ENCODE data around the gene MTA1.

Gene MTA1

GRCh38 chr14:105418269-105419194 lies 1.1 kb upstream of the MTA1 start:
- Histone ChIP-seq H3K4me1 (ENCODE audit: control insufficient read depth in 1 of 2, insufficient read depth in 1 of 2, low read depth in 1 of 2, low read length in 1 of 2) (peaks cover 14 to 32% of the 10 kb centered on the region in 2 experiments), H3K27ac (no peak overlapping the region), H3K9me3 (no peaks in the 10 kb centered on the region), H3K4me3 (ENCODE audit: low read depth in 1 of 2, low read length in 1 of 2) (peak overlapping the region in 1 of 2 experiments; percentile 54), H3K36me3 (no peaks in the 10 kb centered on the region), H3K27me3 (peaks cover 56% of the 10 kb centered on the region)
- TF ChIP-seq CTCF (IDR thresholded peaks at IDR 0.05), result no peak

GRCh38 chr14:105420101-105420973 lies 710 bp downstream of the MTA1 start:
- Histone ChIP-seq H3K9me3 (no peaks in the 10 kb centered on the region), H3K27me3 (peaks cover 38% of the 10 kb centered on the region), H3K27ac (no peak overlapping the region), H3K4me3 (ENCODE audit: low read depth in 1 of 2, low read length in 1 of 2) (peak overlapping the region; percentile 23 to 30), H3K4me1 (ENCODE audit: control insufficient read depth in 1 of 2, insufficient read depth in 1 of 2, low read depth in 1 of 2, low read length in 1 of 2) (peaks cover 8 to 23% of the 10 kb centered on the region in 2 experiments), H3K36me3 (no peaks in the 10 kb centered on the region)
- TF ChIP-seq CTCF (IDR thresholded peaks at IDR 0.05), result no peak

GRCh38 chr14:105420974-105421674 lies 1.5 kb downstream of the MTA1 start:
- H3K4me3 ChIP-seq (ENCODE audit: low read depth in 1 of 2, low read length in 1 of 2), result peak overlapping the region in 1 of 2 experiments; percentile 30
- no peak overlapping the region for H3K27ac ChIP-seq
- H3K9me3 ChIP-seq, result no peaks in the 10 kb centered on the region
- H3K36me3 ChIP-seq, result no peaks in the 10 kb centered on the region
- peaks cover 8 to 23% of the 10 kb centered on the region in 2 experiments for H3K4me1 ChIP-seq (ENCODE audit: control insufficient read depth in 1 of 2, insufficient read depth in 1 of 2, low read depth in 1 of 2, low read length in 1 of 2)
- no peak for TF ChIP-seq CTCF (IDR thresholded peaks at IDR 0.05)
- peaks cover 30% of the 10 kb centered on the region for H3K27me3 ChIP-seq

GRCh38 chr14:105421723-105422615 lies 2.3 kb downstream of the MTA1 start:
- no peak overlapping the region for H3K27ac ChIP-seq
- no peaks in the 10 kb centered on the region for H3K9me3 ChIP-seq
- TF ChIP-seq CTCF (IDR thresholded peaks at IDR 0.05), result no peak
- no peak overlapping the region for H3K4me3 ChIP-seq (ENCODE audit: low read depth in 1 of 2, low read length in 1 of 2)
- H3K36me3 ChIP-seq, result no peaks in the 10 kb centered on the region
- H3K4me1 ChIP-seq (ENCODE audit: control insufficient read depth in 1 of 2, insufficient read depth in 1 of 2, low read depth in 1 of 2, low read length in 1 of 2), result peaks cover 8 to 23% of the 10 kb centered on the region in 2 experiments
- H3K27me3 ChIP-seq, result peaks cover 25% of the 10 kb centered on the region
